ENCODE measurements around the gene EML4.
A peak's percentile ranks its signal among the peaks of the same experiment; 100 is the strongest.
"Not testable (repeated sequence)": the region's sequence is repeated elsewhere in the genome, so short reads cannot be mapped to it uniquely, and the experiment has no call there.

The EML4 gene

DNA sequence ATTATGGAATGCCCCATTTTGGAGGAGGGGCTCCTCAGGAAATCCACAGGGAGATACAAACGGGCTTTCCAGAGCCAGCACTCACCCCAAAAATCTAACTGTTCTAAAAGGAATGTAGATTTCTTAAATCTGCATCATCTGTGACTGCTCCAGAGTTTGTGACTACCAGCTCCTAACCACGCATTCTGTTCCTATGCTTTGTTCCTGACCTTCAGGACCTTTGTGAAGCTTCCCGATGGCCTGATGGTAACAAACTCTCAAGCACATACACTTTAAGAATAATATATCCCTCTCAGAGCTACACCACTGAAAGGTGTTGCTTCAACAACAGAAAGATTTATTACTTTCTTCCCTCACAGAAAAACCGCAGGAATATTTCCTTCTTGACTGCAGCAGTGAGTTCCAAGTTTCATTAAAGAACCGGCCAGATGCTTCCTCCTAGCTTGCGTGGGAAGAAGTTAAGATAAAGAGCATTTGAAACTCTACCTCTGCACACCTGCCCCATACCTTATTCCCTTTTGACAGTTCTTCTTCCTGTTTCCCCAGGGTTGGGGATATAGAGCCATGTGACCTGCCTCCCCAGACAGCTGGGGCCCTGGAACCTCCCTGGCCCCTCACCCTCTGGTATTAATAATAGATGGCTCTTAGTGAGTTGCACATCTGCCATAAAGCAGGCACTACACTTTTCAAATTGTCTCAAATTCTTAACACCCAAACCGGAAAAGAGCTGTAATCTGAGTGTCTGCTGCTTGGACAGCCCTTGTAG, 40.2 kb upstream of the EML4 start:
- Histone ChIP-seq H3K4me2 (ENCODE audit: low read depth, low read length, poor library complexity, severe bottlenecking) (peak overlapping the region; percentile 63), H3K9ac (ENCODE audit: low read depth, low read length, poor library complexity, severe bottlenecking) (peak overlapping the region; percentile 18), H2AFZ (ENCODE audit: low read length) (no peak overlapping the region), H3K79me2 (ENCODE audit: insufficient read depth, low read length) (no peaks in the 10 kb centered on the region), H4K20me1 (ENCODE audit: insufficient read depth, low read length, poor library complexity, severe bottlenecking) (no peaks in the 10 kb centered on the region), H3K36me3 (ENCODE audit: insufficient read depth, low read length) (no peaks in the 10 kb centered on the region), H3K27me3 (ENCODE audit: insufficient read depth, low read length, poor library complexity, severe bottlenecking) (no peaks in the 10 kb centered on the region), H3K4me1 (ENCODE audit: insufficient read depth, low read length, poor library complexity, severe bottlenecking) (peaks cover 77% of the 10 kb centered on the region), H3K9me2 (replicated peaks; ENCODE audit: low read depth, low read length) (no peaks in the 10 kb centered on the region), H3K9me3 (ENCODE audit: insufficient read depth, low read depth, low read length) (no peaks in the 10 kb centered on the region), H3K4me3 (ENCODE audit: low read length, poor library complexity, severe bottlenecking) (peak overlapping the region; percentile 29), H3F3A (ENCODE audit: low read depth) (peaks cover 9% of the 10 kb centered on the region; the same call in 1 of the 2 replicates)
- TF ChIP-seq EZH2phosphoT487 (IDR thresholded peaks at IDR 0.05; ENCODE audit: borderline replicate concordance): no peak
- TF ChIP-seq, protein P1, sequence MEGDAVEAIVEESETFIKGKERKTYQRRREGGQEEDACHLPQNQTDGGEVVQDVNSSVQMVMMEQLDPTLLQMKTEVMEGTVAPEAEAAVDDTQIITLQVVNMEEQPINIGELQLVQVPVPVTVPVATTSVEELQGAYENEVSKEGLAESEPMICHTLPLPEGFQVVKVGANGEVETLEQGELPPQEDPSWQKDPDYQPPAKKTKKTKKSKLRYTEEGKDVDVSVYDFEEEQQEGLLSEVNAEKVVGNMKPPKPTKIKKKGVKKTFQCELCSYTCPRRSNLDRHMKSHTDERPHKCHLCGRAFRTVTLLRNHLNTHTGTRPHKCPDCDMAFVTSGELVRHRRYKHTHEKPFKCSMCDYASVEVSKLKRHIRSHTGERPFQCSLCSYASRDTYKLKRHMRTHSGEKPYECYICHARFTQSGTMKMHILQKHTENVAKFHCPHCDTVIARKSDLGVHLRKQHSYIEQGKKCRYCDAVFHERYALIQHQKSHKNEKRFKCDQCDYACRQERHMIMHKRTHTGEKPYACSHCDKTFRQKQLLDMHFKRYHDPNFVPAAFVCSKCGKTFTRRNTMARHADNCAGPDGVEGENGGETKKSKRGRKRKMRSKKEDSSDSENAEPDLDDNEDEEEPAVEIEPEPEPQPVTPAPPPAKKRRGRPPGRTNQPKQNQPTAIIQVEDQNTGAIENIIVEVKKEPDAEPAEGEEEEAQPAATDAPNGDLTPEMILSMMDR (conservative IDR thresholded peaks at IDR 0.05; ENCODE audit: low read length): no peak

DNA sequence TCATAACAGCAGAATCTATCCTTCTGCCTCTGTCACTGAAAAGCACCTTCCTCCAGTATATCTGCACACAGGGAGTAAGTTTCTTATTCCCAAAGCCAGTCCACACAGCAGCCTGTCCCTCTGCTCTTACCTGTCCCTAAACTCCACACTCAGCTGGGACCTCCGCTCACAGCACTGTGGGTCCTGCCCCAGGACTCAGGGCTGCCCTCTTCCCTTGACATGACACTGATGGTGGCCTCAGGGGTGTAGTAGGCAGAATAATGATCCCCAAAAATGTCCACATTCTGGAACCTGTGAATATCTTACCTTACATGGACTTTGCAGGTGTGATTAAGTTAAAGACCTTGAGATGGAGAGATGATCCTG, 39.7 kb upstream of the EML4 start:
- Histone ChIP-seq H3K27me3 (ENCODE audit: insufficient read depth, low read length, poor library complexity, severe bottlenecking) (no peaks in the 10 kb centered on the region), H3K36me3 (ENCODE audit: insufficient read depth, low read length) (no peaks in the 10 kb centered on the region), H2AFZ (ENCODE audit: low read length) (no peak overlapping the region), H3K4me1 (ENCODE audit: insufficient read depth, low read length, poor library complexity, severe bottlenecking) (peaks cover 71% of the 10 kb centered on the region), H3K9me3 (ENCODE audit: insufficient read depth, low read depth, low read length) (no peaks in the 10 kb centered on the region), H3K9ac (ENCODE audit: low read depth, low read length, poor library complexity, severe bottlenecking) (peak overlapping the region; percentile 18), H4K20me1 (ENCODE audit: insufficient read depth, low read length, poor library complexity, severe bottlenecking) (no peaks in the 10 kb centered on the region), H3K4me2 (ENCODE audit: low read depth, low read length, poor library complexity, severe bottlenecking) (peak overlapping the region; percentile 63), H3K9me2 (replicated peaks; ENCODE audit: low read depth, low read length) (no peaks in the 10 kb centered on the region), H3F3A (ENCODE audit: low read depth) (peaks cover 9% of the 10 kb centered on the region; the same call in 1 of the 2 replicates), H3K4me3 (ENCODE audit: low read length, poor library complexity, severe bottlenecking) (peak overlapping the region; percentile 29), H3K79me2 (ENCODE audit: insufficient read depth, low read length) (no peaks in the 10 kb centered on the region)
- TF ChIP-seq, protein P1 (conservative IDR thresholded peaks at IDR 0.05; ENCODE audit: low read length): no peak
- TF ChIP-seq EZH2phosphoT487 (IDR thresholded peaks at IDR 0.05; ENCODE audit: borderline replicate concordance): no peak

DNA sequence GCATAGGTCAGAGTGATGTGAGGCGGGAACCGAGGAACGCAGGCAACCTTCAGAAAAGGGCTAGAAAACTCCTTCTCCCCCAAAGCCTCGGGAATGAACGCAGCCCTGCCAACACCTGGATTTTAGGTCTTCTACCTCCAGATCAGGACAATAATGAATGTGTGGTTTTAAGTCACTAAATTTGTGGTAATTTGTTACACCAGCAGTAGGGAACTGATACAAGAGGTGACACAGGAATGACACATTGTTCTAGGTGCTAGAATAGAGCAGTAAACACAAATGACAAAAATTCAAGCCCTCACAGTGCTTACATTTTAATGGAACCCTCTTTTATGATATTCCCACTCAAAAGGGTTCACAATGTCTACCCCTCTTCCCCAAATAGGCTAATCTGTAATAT, 39.2 kb upstream of the EML4 start:
- no peaks in the 10 kb centered on the region for H4K20me1 ChIP-seq (ENCODE audit: insufficient read depth, low read length, poor library complexity, severe bottlenecking)
- H3K36me3 ChIP-seq (ENCODE audit: insufficient read depth, low read length): no peaks in the 10 kb centered on the region
- peak overlapping the region; percentile 18 for H3K9ac ChIP-seq (ENCODE audit: low read depth, low read length, poor library complexity, severe bottlenecking)
- H3K9me3 ChIP-seq (ENCODE audit: insufficient read depth, low read depth, low read length): no peaks in the 10 kb centered on the region
- H3F3A ChIP-seq (ENCODE audit: low read depth): peaks cover 9% of the 10 kb centered on the region; the same call in 1 of the 2 replicates
- peaks cover 67% of the 10 kb centered on the region for H3K4me1 ChIP-seq (ENCODE audit: insufficient read depth, low read length, poor library complexity, severe bottlenecking)
- H3K4me3 ChIP-seq (ENCODE audit: low read length, poor library complexity, severe bottlenecking): peak overlapping the region; percentile 29
- peak overlapping the region; percentile 63 for H3K4me2 ChIP-seq (ENCODE audit: low read depth, low read length, poor library complexity, severe bottlenecking)
- no peaks in the 10 kb centered on the region for H3K9me2 ChIP-seq (replicated peaks; ENCODE audit: low read depth, low read length)
- H3K27me3 ChIP-seq (ENCODE audit: insufficient read depth, low read length, poor library complexity, severe bottlenecking): no peaks in the 10 kb centered on the region
- no peaks in the 10 kb centered on the region for H3K79me2 ChIP-seq (ENCODE audit: insufficient read depth, low read length)
- no peak for TF ChIP-seq EZH2phosphoT487 (IDR thresholded peaks at IDR 0.05; ENCODE audit: borderline replicate concordance)
- TF ChIP-seq, protein P1 (conservative IDR thresholded peaks at IDR 0.05; ENCODE audit: low read length): no peak
- H2AFZ ChIP-seq (ENCODE audit: low read length): no peak overlapping the region

DNA sequence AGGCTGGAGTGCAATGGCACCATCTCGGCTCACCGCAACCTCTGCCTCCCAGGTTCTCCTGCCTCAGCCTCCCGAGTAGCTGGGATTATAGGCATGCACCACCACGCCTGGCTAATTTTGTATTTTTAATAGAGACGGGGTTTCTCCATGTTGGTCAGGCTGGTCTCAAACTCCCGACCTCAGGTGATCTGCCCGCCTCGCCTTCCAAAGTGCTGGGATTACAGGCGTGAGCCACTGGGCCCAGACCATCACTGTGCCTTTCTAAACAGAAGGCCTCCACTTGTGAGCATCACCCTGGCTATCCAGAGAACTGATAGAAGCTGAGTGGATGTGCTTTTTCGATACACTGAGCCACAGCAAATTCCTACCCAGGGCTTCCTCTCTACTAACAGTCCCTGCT, 38.3 kb upstream of the EML4 start:
- not testable (repeated sequence) for H3K4me3 ChIP-seq (ENCODE audit: low read length, poor library complexity, severe bottlenecking); H3K36me3 ChIP-seq (ENCODE audit: insufficient read depth, low read length); H3K9ac ChIP-seq (ENCODE audit: low read depth, low read length, poor library complexity, severe bottlenecking); H3F3A ChIP-seq (ENCODE audit: low read depth); H2AFZ ChIP-seq (ENCODE audit: low read length); H3K9me2 ChIP-seq (replicated peaks; ENCODE audit: low read depth, low read length); H3K79me2 ChIP-seq (ENCODE audit: insufficient read depth, low read length); H3K9me3 ChIP-seq (ENCODE audit: insufficient read depth, low read depth, low read length); H3K4me2 ChIP-seq (ENCODE audit: low read depth, low read length, poor library complexity, severe bottlenecking); H3K27me3 ChIP-seq (ENCODE audit: insufficient read depth, low read length, poor library complexity, severe bottlenecking); H4K20me1 ChIP-seq (ENCODE audit: insufficient read depth, low read length, poor library complexity, severe bottlenecking)
- H3K4me1 ChIP-seq (ENCODE audit: insufficient read depth, low read length, poor library complexity, severe bottlenecking): peaks cover 72% of the 10 kb centered on the region
